DOHH2 (cell line): ENCODE results near the gene RIN2.

Experiments used
- CTCF ChIP-seq: fragments of 200-600 bp; sonication (generic); IDR thresholded peaks from one replicate; pipeline ENCODE4 v1.5.1; 2014; ENCODE audit warnings: antibody characterized with exemption, mild to moderate bottlenecking, low read depth, low read length; ENCODE audit not compliant: poor library complexity, severe bottlenecking
- EZH2phosphoT487 ChIP-seq: fragments of 200-600 bp; sonication (generic); IDR thresholded peaks from 2 replicates; pipeline ENCODE4 v1.6.1; 2017; ENCODE audit warnings: borderline replicate concordance, mild to moderate bottlenecking, antibody characterized with exemption, low read length, moderate library complexity, mixed read lengths

GRCh38 chr20:19734811-19735210 lies 23.2 kb upstream of the RIN2 start:
- TF ChIP-seq CTCF (no peak), EZH2phosphoT487 (no peak)
